T-helper 2 cell treated with Interferon-gamma antibody and Interleukin-4, amounts not matched to agents 100 ng/mL and 5 ng/mL, for 36 hours (primary cell): ENCODE measurements around the gene RNF41. TPM values are rescaled to one million over a fixed set of nuclear protein-coding genes. Genes with fewer than 3 reads are reported as not detected.

Experiments
- intact Hi-C: fragments of 100-400 bp; cut with micrococcal nuclease; formaldehyde crosslinking; loops from one replicate; pipeline ENCODE4 v1.15.1; 2023
- total RNA-seq: library from RNA; stranded (reverse); gene quantifications from 2 replicates; pipeline ENCODE4 v1.2.3, GENCODE V29; 2022

RNF41 gene
- total RNA-seq, 1 donor from 2014 or later = 32.7 TPM

GRCh38 chr12:56188131-56188777 is 33.5 kb downstream of the RNF41 start:
- intact Hi-C loops = loop anchor here (1.0 to 10.0 kb wide), 2 partner anchors 31 to 143 kb away; partner anchors contain the start of gene RPS26

GRCh38 chr12:56186957-56187356 is 34.8 kb downstream of the RNF41 start:
- intact Hi-C loops = loop anchor here (1.0 to 10.0 kb wide), 2 partner anchors 36 to 142 kb away; partner anchors contain the start of gene RPS26

DNA sequence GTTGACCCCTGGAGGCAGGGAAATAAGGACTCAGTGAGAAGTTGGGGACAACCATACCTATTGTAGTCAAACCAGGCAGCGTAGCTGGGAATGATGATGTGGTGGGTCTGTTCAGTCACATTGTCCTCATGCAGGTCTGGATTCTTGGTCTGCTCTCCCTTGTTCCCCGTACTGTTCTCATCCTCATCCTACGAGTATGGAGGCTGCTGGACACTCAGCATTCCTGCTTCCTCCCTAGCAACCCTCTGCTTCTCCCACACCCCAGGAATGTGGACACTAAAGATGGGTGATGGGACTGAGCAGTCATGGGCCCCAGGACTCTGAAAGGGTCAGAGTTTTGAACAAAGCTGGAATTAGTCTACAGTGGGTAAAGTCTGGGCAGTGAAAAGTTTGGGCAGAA is 43.4 kb downstream of the RNF41 start:
- intact Hi-C loops = no loop called here

GRCh38 chr12:56172839-56173238 is 48.9 kb downstream of the RNF41 start:
- intact Hi-C loops = no loop called here

GRCh38 chr12:56169229-56169759 is 52.4 kb downstream of the RNF41 start:
- intact Hi-C loops = no loop called here

GRCh38 chr12:56165369-56165768 is 56.4 kb downstream of the RNF41 start:
- intact Hi-C loops = no loop called here

GRCh38 chr12:56164345-56164729 is 57.4 kb downstream of the RNF41 start:
- intact Hi-C loops = no loop called here

- intact Hi-C loops = no loop called here
These were observed 58.0 kb downstream of the RNF41 start for GRCh38 chr12:56163533-56164344.

- intact Hi-C loops = no loop called here
These were observed 59.0 kb downstream of the RNF41 start for GRCh38 chr12:56162468-56163290.

- intact Hi-C loops = no loop called here
These were observed 59.9 kb downstream of the RNF41 start for GRCh38 chr12:56161690-56162351.

GRCh38 chr12:56160894-56161689 is 60.6 kb downstream of the RNF41 start:
- intact Hi-C loops = loop anchor here (1.0 kb wide), 2 partner anchors 9 to 35 kb away; partner anchors contain the start of gene MYL6B

DNA sequence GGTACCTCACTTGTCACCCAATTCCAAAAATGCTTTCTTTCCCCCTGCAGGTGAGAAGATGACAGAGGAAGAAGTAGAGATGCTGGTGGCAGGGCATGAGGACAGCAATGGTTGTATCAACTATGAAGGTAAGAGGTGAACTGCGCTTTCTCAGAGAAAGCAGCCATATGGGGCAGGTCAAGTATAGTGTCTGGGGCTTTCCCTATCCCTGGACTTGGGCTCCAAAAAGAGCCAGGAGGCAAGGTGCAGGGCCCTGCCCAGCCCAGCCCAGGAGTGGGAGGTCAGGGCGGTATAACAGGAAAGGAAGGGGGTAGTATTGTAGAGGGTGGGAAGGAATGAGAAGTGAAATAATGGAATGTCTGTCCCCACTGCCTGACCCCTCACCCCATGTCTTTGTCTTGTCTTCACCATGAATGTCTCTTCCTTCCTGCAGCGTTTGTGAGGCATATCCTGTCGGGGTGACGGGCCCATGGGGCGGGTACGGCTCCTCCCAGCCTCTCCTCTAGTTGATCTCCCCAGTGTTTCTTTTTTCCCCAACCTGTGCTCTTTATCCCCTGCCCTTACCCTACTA is 61.4 kb downstream of the RNF41 start:
- intact Hi-C loops = loop anchor here (1.0 kb wide), 2 partner anchors 8 to 34 kb away; partner anchors contain the start of gene MYL6B

GRCh38 chr12:56159482-56160192 is 62.1 kb downstream of the RNF41 start:
- intact Hi-C loops = loop anchor here (1.0 to 2.0 kb wide), 4 partner anchors 7 to 65 kb away; partner anchors contain the start of genes MYL6B, NABP2 and PA2G4

DNA sequence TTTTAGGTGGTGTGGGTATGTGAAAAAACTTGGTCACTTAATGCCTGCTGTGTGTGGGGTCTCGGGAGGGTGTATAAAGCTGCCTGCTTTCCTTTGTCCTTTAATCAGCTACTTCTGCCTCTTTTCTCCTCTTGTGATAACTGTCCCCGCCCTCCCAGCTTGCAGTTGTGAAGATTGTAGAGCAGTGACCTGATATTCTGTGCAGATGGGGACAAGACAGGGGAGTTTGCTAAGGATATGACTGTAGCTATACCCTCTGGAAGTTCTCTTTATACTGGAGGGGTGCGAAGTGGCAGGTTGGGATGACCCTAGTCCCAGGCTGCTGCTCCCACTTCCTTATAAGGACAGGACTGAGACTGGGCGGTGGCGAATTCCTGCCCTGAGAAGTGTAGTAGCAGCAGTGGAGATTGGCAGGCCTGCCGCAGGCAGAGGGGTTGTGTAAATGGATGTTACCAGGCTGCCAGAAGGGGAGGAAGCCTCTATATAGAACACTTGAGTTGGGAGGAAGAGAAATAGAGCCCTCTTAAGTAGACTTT is 62.7 kb downstream of the RNF41 start:
- intact Hi-C loops = loop anchor here (2.0 kb wide), 2 partner anchors 54 to 66 kb away; partner anchors contain the start of genes NABP2 and PA2G4

GRCh38 chr12:56158029-56158925 is 63.4 kb downstream of the RNF41 start, which contains the start of gene MYL6:
Gene MYL6 (plus strand): TSS chr12:56158359. CDS start chr12:56158402, 43 bp downstream.
- intact Hi-C loops = loop anchor here (2.0 kb wide), 2 partner anchors 53 to 67 kb away; partner anchors contain the start of genes NABP2 and PA2G4

GRCh38 chr12:56157201-56158028 is 64.3 kb downstream of the RNF41 start:
- intact Hi-C loops = loop anchor here (1.0 to 2.0 kb wide), 4 partner anchors 31 to 67 kb away; partner anchors contain the start of genes NABP2, PA2G4 and ZC3H10
